ENCODE data around the gene MYO10. TPM values are rescaled to one million over a fixed set of nuclear protein-coding genes. Genes with fewer than 3 reads are reported as not detected.

MYO10 gene
- total and polyA plus RNA-seq, 8 donors, result 32.6 to 71.5 (median 65.0) TPM

GRCh38 chr5:16926417-16926816 lies 9.7 kb downstream of the MYO10 start:
- peaks cover 8 to 13% of the 10 kb centered on the region in 2 donors for H3K4me1 ChIP-seq
- intact Hi-C loops (cut with DNase I), result no loop called here
- no peak overlapping the region for H3K27ac ChIP-seq

DNA sequence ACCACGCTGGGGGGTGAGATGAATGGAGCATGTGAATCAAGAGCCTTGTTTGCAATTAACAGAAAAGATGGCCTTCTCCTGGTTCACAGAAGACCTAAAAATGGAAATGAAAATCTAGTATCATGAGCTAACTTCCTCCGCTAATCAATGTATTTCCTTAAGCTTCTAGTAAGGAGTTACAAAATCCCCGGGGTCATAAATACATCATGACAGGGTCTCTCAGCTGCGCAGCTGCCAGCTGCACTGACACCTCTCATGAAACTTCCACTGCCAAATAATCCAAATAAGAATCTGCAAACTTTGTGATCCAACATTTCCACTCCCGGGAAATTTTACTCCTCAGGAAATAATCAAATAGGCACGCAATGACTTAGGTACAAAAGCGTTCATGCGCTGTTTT lies 11.9 kb downstream of the MYO10 start:
- ATAC-seq, result no peak
- no peak overlapping the region for H3K4me3 ChIP-seq
- no peak for TF ChIP-seq CTCF (IDR thresholded peaks at IDR 0.05)
- H3K27me3 ChIP-seq, result no peaks in the 10 kb centered on the region
- peaks cover 0 to 6% of the 10 kb centered on the region in 2 donors for H3K4me1 ChIP-seq
- intact Hi-C loops (cut with DNase I), result no loop called here
- H3K27ac ChIP-seq, result no peak overlapping the region
- no peaks in the 10 kb centered on the region for H3K36me3 ChIP-seq
- no peaks in the 10 kb centered on the region for H3K9me3 ChIP-seq
- DNase-seq, result no peak

More at GRCh38 chr5:16926417-16926816, 9.7 kb downstream of the MYO10 start:
- no peaks in the 10 kb centered on the region for H3K36me3 ChIP-seq
- no peak for ATAC-seq
- no peak for TF ChIP-seq CTCF (IDR thresholded peaks at IDR 0.05)
- no peak for DNase-seq
- H3K27me3 ChIP-seq, result no peaks in the 10 kb centered on the region
- no peak overlapping the region for H3K4me3 ChIP-seq
- H3K9me3 ChIP-seq, result no peaks in the 10 kb centered on the region

- H3K27me3 ChIP-seq, result no peaks in the 10 kb centered on the region
- DNase-seq (no peak), ATAC-seq (no peak)
- no peaks in the 10 kb centered on the region for H3K36me3 ChIP-seq
- intact Hi-C loops (cut with DNase I), result no loop called here
- TF ChIP-seq CTCF (IDR thresholded peaks at IDR 0.05), result no peak
- H3K27ac ChIP-seq, result no peak overlapping the region
- no peak overlapping the region for H3K4me3 ChIP-seq
- H3K4me1 ChIP-seq, result peaks cover 0 to 6% of the 10 kb centered on the region in 2 donors
- no peaks in the 10 kb centered on the region for H3K9me3 ChIP-seq
These were observed 13.7 kb downstream of the MYO10 start for GRCh38 chr5:16922430-16922829.

GRCh38 chr5:16921211-16921610 lies 14.9 kb downstream of the MYO10 start:
- Histone ChIP-seq H3K9me3 (no peaks in the 10 kb centered on the region), H3K27me3 (no peaks in the 10 kb centered on the region), H3K36me3 (no peaks in the 10 kb centered on the region), H3K4me1 (peaks cover 0 to 3% of the 10 kb centered on the region in 2 donors), H3K4me3 (no peak overlapping the region), H3K27ac (no peak overlapping the region)
- no peak for DNase-seq
- intact Hi-C loops (cut with DNase I), result no loop called here
- no peak for ATAC-seq
- TF ChIP-seq CTCF (IDR thresholded peaks at IDR 0.05), result no peak

GRCh38 chr5:16920109-16920816 lies 15.8 kb downstream of the MYO10 start:
- H3K4me1 ChIP-seq, result peaks cover 0 to 3% of the 10 kb centered on the region in 2 donors
- no peaks in the 10 kb centered on the region for H3K9me3 ChIP-seq
- no peak overlapping the region for H3K4me3 ChIP-seq
- intact Hi-C loops (cut with DNase I), result no loop called here
- H3K36me3 ChIP-seq, result no peaks in the 10 kb centered on the region
- H3K27ac ChIP-seq, result no peak overlapping the region
- no peaks in the 10 kb centered on the region for H3K27me3 ChIP-seq
- TF ChIP-seq CTCF (IDR thresholded peaks at IDR 0.05), result no peak
- ATAC-seq (no peak), DNase-seq (no peak)

Data from left lung (tissue), 10 donors.